A673 (cell line): Measurements from ENCODE around the gene KDF1.

ENCODE experiments used
- CTCF ChIP-seq: fragments of 300-800, 200-600 bp; sonication (generic); conservative IDR thresholded peaks from 2 replicates; pipeline ENCODE4 v1.5.1; 2017; ENCODE audit warnings: low read depth, mild to moderate bottlenecking, antibody characterized with exemption, low read length, moderate library complexity, mixed read lengths
- EZH2 ChIP-seq: fragments of 200-600 bp; sonication (generic); IDR thresholded peaks from 2 replicates; pipeline ENCODE4 v1.6.1; 2017; ENCODE audit warnings: borderline replicate concordance, low read depth, mild to moderate bottlenecking, mixed read lengths, antibody characterized with exemption, low read length; ENCODE audit not compliant: poor library complexity, severe bottlenecking

DNA sequence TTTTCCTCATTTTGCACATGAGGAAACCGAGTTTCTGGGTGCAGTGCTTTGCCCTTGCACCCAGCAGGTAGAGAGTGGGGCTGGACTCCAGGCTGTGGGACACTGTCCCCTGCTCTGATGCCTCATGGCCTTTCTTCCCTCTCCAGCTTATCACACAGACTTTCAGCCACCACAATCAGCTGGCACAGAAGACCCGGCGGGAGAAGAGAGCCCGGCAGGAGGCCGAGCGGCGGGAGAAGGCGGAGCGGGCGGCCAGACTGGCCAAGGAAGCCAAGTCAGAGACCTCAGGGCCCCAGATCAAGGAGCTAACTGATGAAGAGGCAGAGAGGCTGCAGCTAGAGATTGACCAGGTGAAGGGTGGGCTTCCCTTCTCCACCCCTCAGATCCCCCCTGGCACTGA is 19.0 kb downstream of the KDF1 start:
- TF ChIP-seq CTCF (no peak), EZH2 (no peak)
